Keratinocyte (primary cell): ENCODE measurements around the gene PAN2.

Experiments
- EZH2 ChIP-seq: IDR thresholded peaks from one replicate; pipeline ENCODE4 v1.6.1; 2012; ENCODE audit warnings: inconsistent platforms, mild to moderate bottlenecking, low read length, moderate library complexity
- TF ChIP-seq, protein P1 (sequence below), 3 experiments: IDR thresholded peaks in 1 of 3; conservative IDR thresholded peaks in 1 of 3; optimal IDR thresholded peaks in 1 of 3; 2 replicates in 2 of 3; 3 replicates in 1 of 3; pipeline versions ENCODE3 to v1.5.1; 2011; ENCODE audit warnings: low read length in 3 of 3, mild to moderate bottlenecking in 3 of 3, moderate library complexity in 2 of 3, control low read depth in 1 of 3, inconsistent platforms in 1 of 3; ENCODE audit not compliant: insufficient read depth in 2 of 3; ENCODE audit errors: extremely low read depth in 1 of 3

DNA sequence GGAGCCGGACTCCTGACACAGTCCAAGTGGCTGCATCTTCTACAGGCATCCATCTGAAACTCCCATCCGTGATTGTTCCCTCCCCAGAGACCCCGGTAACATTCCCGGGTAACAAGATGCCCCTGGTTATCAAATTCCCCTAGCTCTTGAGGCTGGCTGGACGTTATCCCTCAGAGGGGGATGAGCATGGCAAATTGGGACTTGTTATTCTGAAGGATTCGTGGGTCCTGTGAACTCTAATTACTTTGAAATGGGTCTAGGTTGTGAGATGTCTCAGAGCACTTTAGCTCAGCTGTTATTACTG, 642 bp upstream of the PAN2 start:
- TF ChIP-seq, protein P1, sequence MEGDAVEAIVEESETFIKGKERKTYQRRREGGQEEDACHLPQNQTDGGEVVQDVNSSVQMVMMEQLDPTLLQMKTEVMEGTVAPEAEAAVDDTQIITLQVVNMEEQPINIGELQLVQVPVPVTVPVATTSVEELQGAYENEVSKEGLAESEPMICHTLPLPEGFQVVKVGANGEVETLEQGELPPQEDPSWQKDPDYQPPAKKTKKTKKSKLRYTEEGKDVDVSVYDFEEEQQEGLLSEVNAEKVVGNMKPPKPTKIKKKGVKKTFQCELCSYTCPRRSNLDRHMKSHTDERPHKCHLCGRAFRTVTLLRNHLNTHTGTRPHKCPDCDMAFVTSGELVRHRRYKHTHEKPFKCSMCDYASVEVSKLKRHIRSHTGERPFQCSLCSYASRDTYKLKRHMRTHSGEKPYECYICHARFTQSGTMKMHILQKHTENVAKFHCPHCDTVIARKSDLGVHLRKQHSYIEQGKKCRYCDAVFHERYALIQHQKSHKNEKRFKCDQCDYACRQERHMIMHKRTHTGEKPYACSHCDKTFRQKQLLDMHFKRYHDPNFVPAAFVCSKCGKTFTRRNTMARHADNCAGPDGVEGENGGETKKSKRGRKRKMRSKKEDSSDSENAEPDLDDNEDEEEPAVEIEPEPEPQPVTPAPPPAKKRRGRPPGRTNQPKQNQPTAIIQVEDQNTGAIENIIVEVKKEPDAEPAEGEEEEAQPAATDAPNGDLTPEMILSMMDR (optimal IDR thresholded peaks at IDR 0.05 in 1 of 3, IDR thresholded peaks at IDR 0.05 in 1 of 3, conservative IDR thresholded peaks at IDR 0.05 in 1 of 3; ENCODE audit: extremely low read depth in 1 of 3, insufficient read depth in 2 of 3, low read length in 3 of 3), result no peak
- no peak for TF ChIP-seq EZH2
